HG03575 (cell line): ENCODE measurements around the gene SLC66A3.
A peak's percentile ranks its signal among the peaks of the same experiment; 100 is the strongest.

Experiments used
- ATAC-seq: cut with Tn5 transposase; IDR thresholded peaks from one replicate; pipeline ENCODE4 v1.9.1; 2021; ENCODE audit not compliant: unreplicated experiment, insufficient number of reproducible peaks, low FRiP score; ENCODE audit errors: extremely low read depth

SLC66A3 gene

DNA sequence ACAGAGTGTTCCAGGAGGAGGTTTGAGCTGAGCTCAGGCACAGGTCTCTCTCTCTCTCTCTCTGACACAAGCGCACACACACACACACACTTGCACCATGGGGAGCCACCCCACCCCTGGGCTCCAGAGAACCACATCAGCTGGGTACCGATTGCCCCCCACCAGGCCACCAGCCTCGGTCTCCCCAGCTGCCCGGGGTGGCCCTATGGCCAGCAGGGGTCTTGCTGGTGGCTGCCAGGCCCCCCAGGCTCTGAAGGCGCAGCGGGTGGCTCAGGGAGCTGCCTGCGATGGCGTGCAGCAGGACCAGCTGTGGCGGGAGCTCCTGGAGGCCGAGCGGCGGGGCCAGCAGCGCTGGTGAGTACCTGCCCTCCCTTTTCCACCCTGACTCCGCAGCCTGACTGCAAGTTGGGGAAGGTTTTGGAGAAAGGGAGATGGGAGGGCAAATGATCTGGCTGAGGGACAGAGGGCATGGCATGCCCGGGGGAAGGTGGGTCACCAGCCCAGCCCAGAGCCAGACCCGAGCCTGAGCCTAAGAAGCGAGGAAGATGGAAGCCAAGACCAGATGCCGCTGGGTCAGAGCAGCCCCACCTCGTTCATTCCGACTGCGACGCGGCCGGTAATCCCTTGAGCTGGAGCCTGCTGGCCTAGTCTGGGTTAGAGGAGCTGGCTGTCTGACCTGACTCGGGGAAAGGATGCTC lies 21.9 kb upstream of the SLC66A3 start:
- ATAC-seq, result no peak

GRCh38 chr2:11133936-11134320 lies 21.3 kb upstream of the SLC66A3 start:
- ATAC-seq, result no peak

GRCh38 chr2:11134349-11134748 lies 20.9 kb upstream of the SLC66A3 start:
- no peak for ATAC-seq

- ATAC-seq, result no peak
These were observed 14.8 kb upstream of the SLC66A3 start for GRCh38 chr2:11140492-11140891.

DNA sequence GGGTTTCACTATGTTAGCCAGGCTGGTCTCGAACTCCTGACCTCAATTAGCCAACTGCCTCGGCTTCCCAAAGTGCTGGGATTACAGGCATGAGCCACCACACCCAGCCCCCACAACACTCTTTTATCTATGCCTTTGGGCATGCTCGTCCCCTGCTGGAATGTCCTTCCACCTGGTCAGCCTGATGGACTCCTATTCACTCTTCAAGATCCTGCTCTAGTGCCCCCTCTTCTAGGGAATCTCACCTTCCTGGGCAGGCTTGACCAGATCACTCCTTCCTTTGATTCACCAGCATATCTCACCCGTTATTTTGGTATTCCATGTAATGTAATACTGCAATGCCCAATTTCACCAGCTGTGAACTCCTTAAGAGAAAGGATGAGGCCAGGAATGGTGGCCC lies 13.9 kb upstream of the SLC66A3 start:
- no peak for ATAC-seq

GRCh38 chr2:11142330-11142729 lies 12.9 kb upstream of the SLC66A3 start:
- ATAC-seq, result no peak

DNA sequence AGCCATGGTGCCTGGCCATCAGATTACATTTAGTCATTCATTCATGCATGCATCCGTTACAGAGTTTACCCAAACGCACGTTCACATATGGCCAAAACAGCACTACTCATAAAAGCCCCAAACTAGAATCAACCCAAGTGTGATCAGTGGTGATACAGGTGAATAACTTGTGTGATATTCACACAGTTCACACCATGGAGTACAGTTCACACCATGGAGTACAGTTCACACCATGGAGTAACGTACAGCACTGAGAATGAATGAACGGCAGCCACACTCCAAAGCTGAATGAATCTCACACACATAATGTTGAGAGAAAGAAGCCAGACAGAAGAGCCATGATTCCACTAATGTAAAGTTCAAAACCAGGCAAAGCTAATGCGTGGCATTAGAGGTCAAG lies 12.3 kb upstream of the SLC66A3 start:
- ATAC-seq, result no peak

- no peak for ATAC-seq
These were observed 11.1 kb upstream of the SLC66A3 start for GRCh38 chr2:11144077-11144737.

GRCh38 chr2:11144738-11145079 lies 10.6 kb upstream of the SLC66A3 start:
- ATAC-seq, result no peak

DNA sequence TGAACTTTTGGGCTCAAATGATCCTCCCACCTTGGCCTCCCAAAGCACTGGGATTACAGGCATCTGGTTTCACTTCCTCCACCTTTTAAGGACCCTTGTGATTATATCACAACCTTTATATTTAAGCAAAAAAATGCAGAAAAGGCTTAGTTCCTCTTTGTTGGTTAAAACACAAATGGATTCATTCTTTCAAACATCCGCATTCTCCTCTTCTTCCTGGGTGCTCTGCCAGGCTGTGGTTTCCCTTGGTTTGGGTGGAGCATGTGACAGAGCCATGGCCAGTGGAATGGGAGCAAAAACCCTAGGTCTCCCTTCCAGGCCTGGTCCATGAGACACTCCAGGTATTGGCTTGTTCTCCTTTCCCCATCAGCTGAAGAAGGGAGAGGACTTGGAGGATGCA lies 9.9 kb upstream of the SLC66A3 start:
- ATAC-seq, result no peak

DNA sequence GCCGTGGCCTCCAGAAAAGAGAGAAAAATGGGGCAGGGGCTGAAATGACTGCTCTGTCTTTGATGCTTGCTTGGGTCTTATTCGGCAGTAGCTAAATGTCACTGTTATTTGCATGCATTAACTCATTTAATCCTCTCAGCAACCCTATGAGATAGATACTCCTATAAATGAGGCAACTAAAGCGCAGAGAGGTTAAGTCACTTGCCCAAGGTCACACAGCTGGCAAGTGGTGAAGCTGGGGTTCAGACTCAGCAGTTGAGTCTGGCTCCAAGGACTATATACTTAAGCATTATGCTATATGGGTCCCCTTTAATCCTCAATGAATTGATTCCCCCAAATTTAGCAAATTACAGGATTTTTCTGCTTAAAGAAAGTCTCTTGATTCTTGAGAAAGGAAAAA lies 9.2 kb upstream of the SLC66A3 start:
- ATAC-seq, result no peak

- no peak for ATAC-seq
These were observed 8.0 kb upstream of the SLC66A3 start for GRCh38 chr2:11147263-11147662.

DNA sequence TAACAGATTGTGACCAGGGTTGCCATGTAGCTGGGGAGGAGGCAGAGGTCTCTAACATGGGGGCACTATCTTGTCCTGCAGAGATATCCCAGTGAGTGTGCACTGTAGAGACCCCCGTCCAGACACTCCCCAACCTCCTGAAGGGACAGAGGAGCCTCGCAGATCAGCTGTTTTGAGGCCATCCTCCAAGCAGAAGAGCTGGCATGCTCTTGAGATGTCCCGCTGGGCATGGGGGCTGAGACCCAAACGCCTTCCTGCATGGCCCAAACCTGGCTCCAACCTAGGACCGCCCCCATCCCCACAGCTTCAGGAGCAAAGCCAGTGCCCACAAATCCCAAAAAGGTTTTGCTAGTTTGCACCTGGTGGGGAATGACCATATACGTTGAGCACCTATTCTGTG lies 2.7 kb upstream of the SLC66A3 start:
- no peak for ATAC-seq

DNA sequence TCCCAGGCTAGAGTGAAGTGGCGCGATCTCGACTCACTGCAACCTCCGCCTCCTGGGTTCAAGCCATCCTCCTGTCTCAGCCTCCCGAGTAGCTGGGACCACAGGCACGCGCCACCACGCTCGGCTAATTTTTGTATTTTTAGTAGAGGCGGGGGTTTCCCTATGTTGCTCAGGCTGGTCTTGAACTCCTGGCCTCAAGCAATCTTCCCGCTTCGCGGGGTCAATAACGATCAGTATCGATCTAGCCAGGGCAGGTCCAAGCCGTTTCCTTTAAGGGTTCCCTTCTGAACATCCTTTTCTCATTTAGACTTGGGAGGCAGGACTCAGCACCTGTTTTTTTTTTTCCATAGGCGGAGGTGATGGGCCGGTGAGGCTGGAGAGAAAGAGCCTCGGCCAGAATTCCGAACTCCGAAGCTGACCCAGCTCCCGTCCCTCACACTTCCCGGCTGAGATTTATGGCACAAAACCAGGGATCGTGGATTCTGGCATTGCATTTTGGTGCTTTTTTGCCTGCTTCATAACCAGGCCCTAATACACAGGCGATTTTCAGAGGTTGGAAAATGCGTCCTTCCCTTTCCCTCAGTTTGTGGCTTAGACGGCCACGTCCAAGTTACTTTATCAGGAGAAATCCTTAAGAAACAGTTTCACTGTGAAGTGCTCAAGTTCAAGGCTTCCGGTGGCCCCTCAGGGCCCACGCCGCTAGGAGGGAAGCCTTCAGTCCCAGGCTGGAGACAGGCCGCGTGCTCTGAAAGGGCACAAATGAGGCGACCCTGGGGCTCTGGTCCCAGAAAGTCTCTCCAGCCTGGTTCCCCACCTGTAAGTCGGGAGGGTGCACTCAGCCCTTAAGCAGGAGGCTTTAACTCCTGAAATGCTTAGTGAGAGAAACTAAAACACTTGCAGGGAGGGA lies 998 bp upstream of the SLC66A3 start:
- ATAC-seq, result no peak

- ATAC-seq, result peak; percentile 13
These were observed 315 bp upstream of the SLC66A3 start for GRCh38 chr2:11154923-11155380.

GRCh38 chr2:11156396-11157075 lies 1.3 kb downstream of the SLC66A3 start:
- no peak for ATAC-seq

DNA sequence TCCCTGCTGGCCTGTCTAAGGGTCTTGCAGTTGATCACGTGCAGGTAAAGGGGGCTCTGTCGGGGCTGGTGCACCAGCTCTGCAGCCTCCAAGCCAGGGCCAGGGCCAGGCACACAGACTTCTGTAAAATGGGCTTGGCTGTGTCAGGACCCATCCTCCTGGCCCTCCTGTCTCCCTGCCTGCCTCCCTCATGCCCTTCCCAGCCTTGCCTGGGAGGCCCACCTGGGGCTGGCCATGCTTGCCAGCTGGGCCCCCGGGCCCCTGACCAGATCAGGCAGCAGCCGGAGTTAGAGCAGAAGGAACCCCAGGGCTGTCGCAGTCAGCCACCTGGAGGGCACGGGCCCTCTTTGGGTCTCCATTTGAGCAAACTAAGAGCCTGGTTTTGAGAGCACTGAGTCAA lies 2.0 kb downstream of the SLC66A3 start:
- no peak for ATAC-seq

- ATAC-seq, result no peak
These were observed 2.5 kb downstream of the SLC66A3 start for GRCh38 chr2:11157731-11158130.

DNA sequence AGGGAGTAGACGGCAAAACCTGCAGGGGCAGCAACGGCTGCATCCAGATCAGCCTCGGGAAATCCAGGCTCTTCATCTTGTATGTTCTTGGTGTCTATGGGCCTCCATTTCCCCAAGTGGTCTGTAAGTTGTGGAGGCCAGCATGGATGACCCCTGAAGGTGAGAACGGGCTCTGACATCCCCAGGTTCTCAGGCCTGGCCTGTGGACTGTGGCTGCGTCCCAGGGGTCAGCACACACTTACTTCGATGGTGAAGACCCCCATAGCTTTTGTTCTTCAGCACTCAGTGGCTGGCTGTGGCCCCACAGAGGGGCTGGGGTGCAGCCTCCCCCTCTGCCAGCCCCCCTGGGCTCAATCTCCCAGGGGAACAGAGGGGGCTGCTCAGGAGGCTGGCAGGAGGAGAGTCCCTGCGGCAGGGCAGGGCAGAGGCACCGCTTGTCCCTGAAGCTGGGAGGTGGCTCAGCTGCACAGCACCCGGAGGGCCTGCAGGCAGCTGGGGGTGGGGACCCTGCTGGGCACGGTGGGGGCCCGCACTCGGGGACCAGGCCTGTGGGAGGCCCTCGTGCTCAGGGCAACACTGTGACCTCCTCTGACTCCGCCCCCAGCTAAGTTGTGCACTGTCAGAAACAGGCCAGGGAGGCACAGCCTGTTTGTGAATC lies 3.8 kb downstream of the SLC66A3 start:
- ATAC-seq, result no peak
